DOHH2 (cell line): Measurements from ENCODE around the gene MDH1B.

ENCODE experiments used
- EZH2phosphoT487 ChIP-seq: fragments of 200-600 bp; sonication (generic); IDR thresholded peaks from 2 replicates; pipeline ENCODE4 v1.6.1; 2017; ENCODE audit warnings: borderline replicate concordance, mild to moderate bottlenecking, antibody characterized with exemption, low read length, moderate library complexity, mixed read lengths
- TF ChIP-seq, protein P1 (sequence below): fragments of 200-600 bp; sonication (generic); IDR thresholded peaks from one replicate; pipeline ENCODE4 v1.5.1; 2014; ENCODE audit warnings: antibody characterized with exemption, mild to moderate bottlenecking, low read depth, low read length; ENCODE audit not compliant: poor library complexity, severe bottlenecking

DNA sequence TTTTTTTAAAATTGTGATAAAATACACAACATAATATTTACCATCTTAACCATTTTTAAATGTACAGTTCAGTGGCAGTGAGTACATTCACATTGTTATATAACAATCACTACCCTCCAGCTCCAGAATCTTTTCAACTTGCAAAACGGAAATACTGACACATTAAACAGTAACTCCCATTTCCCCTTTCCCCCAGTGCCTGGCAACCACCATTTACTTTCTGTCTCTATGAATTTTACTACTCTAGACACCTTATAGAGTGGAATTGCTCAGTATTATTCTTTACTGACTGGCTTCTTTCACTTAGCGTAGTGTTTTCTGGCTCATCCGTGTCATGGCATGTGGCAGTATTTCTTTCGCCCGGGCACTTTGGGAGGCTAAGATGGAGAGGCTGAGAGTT is 32.9 kb upstream of the MDH1B start:
- TF ChIP-seq, protein P1, sequence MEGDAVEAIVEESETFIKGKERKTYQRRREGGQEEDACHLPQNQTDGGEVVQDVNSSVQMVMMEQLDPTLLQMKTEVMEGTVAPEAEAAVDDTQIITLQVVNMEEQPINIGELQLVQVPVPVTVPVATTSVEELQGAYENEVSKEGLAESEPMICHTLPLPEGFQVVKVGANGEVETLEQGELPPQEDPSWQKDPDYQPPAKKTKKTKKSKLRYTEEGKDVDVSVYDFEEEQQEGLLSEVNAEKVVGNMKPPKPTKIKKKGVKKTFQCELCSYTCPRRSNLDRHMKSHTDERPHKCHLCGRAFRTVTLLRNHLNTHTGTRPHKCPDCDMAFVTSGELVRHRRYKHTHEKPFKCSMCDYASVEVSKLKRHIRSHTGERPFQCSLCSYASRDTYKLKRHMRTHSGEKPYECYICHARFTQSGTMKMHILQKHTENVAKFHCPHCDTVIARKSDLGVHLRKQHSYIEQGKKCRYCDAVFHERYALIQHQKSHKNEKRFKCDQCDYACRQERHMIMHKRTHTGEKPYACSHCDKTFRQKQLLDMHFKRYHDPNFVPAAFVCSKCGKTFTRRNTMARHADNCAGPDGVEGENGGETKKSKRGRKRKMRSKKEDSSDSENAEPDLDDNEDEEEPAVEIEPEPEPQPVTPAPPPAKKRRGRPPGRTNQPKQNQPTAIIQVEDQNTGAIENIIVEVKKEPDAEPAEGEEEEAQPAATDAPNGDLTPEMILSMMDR = no peak
- TF ChIP-seq EZH2phosphoT487 = no peak
